DOHH2 (cell line): ENCODE results near the gene UBXN6.

Source experiments
- H3F3A ChIP-seq: fragments of 200-600 bp; sonication (generic), shearing (Covaris generic); 2 replicates; pipeline ENCODE4 v1.6.0; 2016; ENCODE audit warnings: antibody characterized with exemption, mild to moderate bottlenecking; ENCODE audit not compliant: control insufficient read depth, insufficient read depth
- H3K27ac ChIP-seq: fragments of 200-600 bp; sonication (generic); 2 replicates; pipeline ENCODE4 v1.5.1; 2014; ENCODE audit warnings: low read depth, mild to moderate bottlenecking, low read length, moderate library complexity
- H3K27me3 ChIP-seq: fragments of 200-600 bp; sonication (generic); 2 replicates; pipeline ENCODE4 v1.6.1; 2014; ENCODE audit warnings: mild to moderate bottlenecking, low read length, mixed read lengths; ENCODE audit not compliant: control insufficient read depth
- H3K36me3 ChIP-seq: fragments of 200-600 bp; sonication (generic); 2 replicates; pipeline ENCODE4 v1.6.1; 2014; ENCODE audit warnings: mild to moderate bottlenecking, low read length, moderate library complexity, mixed read lengths; ENCODE audit not compliant: control insufficient read depth
- H3K4me1 ChIP-seq: fragments of 200-600 bp; sonication (generic); 2 replicates; pipeline ENCODE4 v1.6.1; 2014; ENCODE audit warnings: mild to moderate bottlenecking, low read length, mixed read lengths; ENCODE audit not compliant: control insufficient read depth
- H3K4me2 ChIP-seq: fragments of 200-600 bp; sonication (generic); 2 replicates; pipeline ENCODE4 v1.6.0; 2014; ENCODE audit warnings: mild to moderate bottlenecking, low read length, moderate library complexity
- H3K4me3 ChIP-seq: fragments of 200-600 bp; sonication (generic); 2 replicates; pipeline ENCODE4 v1.5.1; 2014; ENCODE audit warnings: mild to moderate bottlenecking, low read length, mixed read lengths
- H3K79me2 ChIP-seq: fragments of 200-600 bp; sonication (generic); 2 replicates; pipeline ENCODE4 v1.6.1; 2014; ENCODE audit warnings: mild to moderate bottlenecking, low read length, mixed read lengths; ENCODE audit not compliant: control insufficient read depth
- H3K9me2 ChIP-seq: fragments of 200-600 bp; sonication (generic); replicated peaks from 2 replicates; pipeline ENCODE4 v1.6.1; 2014; ENCODE audit warnings: mild to moderate bottlenecking, low read length, mixed read lengths; ENCODE audit not compliant: control insufficient read depth
- H3K9me3 ChIP-seq: fragments of 200-600 bp; sonication (generic); 2 replicates; pipeline ENCODE4 v1.6.1; 2014; ENCODE audit warnings: antibody characterized with exemption, low read length, mixed read lengths; ENCODE audit not compliant: control insufficient read depth, insufficient read depth
- H4K20me1 ChIP-seq: fragments of 200-600 bp; sonication (generic); 2 replicates; pipeline ENCODE4 v1.6.0; 2014; ENCODE audit warnings: low read depth, mild to moderate bottlenecking, antibody characterized with exemption, low read length, moderate library complexity; ENCODE audit not compliant: control insufficient read depth, insufficient read depth
- CTCF ChIP-seq: fragments of 200-600 bp; sonication (generic); IDR thresholded peaks from one replicate; pipeline ENCODE4 v1.5.1; 2014; ENCODE audit warnings: antibody characterized with exemption, mild to moderate bottlenecking, low read depth, low read length; ENCODE audit not compliant: poor library complexity, severe bottlenecking
- EZH2phosphoT487 ChIP-seq: fragments of 200-600 bp; sonication (generic); IDR thresholded peaks from 2 replicates; pipeline ENCODE4 v1.6.1; 2017; ENCODE audit warnings: borderline replicate concordance, mild to moderate bottlenecking, antibody characterized with exemption, low read length, moderate library complexity, mixed read lengths

The UBXN6 gene

DNA sequence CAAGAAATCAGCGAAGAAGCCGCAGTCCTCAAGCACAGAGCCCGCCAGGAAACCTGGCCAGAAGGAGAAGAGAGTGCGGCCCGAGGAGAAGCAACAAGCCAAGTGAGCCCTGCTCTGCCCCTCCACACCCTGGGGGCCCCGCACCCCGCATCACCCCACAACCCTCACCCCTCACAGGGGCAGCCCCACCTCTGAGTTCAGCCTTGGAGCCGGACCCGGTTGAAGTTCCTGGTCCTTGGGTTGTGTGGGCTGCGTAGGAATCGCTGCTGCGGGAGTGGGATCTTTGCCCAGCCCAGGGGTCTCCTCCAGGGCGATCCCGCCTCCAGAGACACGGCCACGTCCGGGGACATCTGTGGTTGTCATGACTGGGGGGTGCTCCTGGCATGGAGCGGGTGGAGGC lies 38.7 kb upstream of the UBXN6 start:
- H3K4me2 ChIP-seq: no peak overlapping the region
- H3K4me1 ChIP-seq: no peaks in the 10 kb centered on the region
- no peaks in the 10 kb centered on the region for H4K20me1 ChIP-seq
- H3K9me3 ChIP-seq: no peaks in the 10 kb centered on the region
- H3K4me3 ChIP-seq: no peak overlapping the region
- no peaks in the 10 kb centered on the region for H3F3A ChIP-seq
- H3K27ac ChIP-seq: no peak overlapping the region
- no peaks in the 10 kb centered on the region for H3K9me2 ChIP-seq
- H3K79me2 ChIP-seq: no peaks in the 10 kb centered on the region
- H3K36me3 ChIP-seq: peaks cover 41% of the 10 kb centered on the region
- TF ChIP-seq CTCF (no peak), EZH2phosphoT487 (no peak)
- no peaks in the 10 kb centered on the region for H3K27me3 ChIP-seq

DNA sequence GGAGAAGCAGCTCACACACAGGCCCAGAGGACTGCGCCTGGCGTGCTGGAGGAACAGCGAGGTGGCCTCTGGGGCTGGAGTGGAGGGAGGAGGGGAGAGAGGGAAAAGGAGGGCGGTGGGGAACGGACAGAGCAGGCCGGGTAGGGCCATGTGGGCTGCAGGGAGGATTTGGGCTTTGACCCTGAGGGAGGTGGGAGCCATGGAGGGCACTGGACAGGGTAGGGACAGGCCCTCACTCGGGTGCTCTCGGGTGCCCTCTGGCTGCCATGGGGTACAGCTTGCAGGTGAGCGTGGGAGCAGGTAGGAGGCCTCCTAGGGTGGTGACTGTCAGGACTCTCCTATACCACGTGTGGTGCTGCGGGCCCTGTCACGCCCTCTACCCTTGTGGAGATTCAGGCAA lies 37.9 kb upstream of the UBXN6 start:
- Histone ChIP-seq H3K4me3 (no peak overlapping the region), H3K36me3 (peaks cover 43% of the 10 kb centered on the region), H3K27ac (no peak overlapping the region), H3K9me3 (no peaks in the 10 kb centered on the region), H3K27me3 (no peaks in the 10 kb centered on the region), H3K4me2 (no peak overlapping the region), H4K20me1 (no peaks in the 10 kb centered on the region), H3K79me2 (no peaks in the 10 kb centered on the region), H3K4me1 (no peaks in the 10 kb centered on the region), H3F3A (no peaks in the 10 kb centered on the region), H3K9me2 (no peaks in the 10 kb centered on the region)
- TF ChIP-seq EZH2phosphoT487 (no peak), CTCF (peak; percentile 58)

GRCh38 chr19:4494691-4495064 lies 37.1 kb upstream of the UBXN6 start:
- H3K9me2 ChIP-seq: no peaks in the 10 kb centered on the region
- H3K27me3 ChIP-seq: no peaks in the 10 kb centered on the region
- no peak overlapping the region for H3K27ac ChIP-seq
- no peak for TF ChIP-seq CTCF
- no peak for TF ChIP-seq EZH2phosphoT487
- H3K4me3 ChIP-seq: no peak overlapping the region
- no peaks in the 10 kb centered on the region for H3K79me2 ChIP-seq
- H3K4me2 ChIP-seq: no peak overlapping the region
- H3F3A ChIP-seq: no peaks in the 10 kb centered on the region
- H3K9me3 ChIP-seq: no peaks in the 10 kb centered on the region
- peaks cover 44% of the 10 kb centered on the region for H3K36me3 ChIP-seq
- no peaks in the 10 kb centered on the region for H4K20me1 ChIP-seq
- H3K4me1 ChIP-seq: no peaks in the 10 kb centered on the region
